Hepatocyte (in vitro differentiated cells): ENCODE data around the gene LIMS2. TPM values are rescaled to one million over a fixed set of nuclear protein-coding genes. Genes with fewer than 3 reads are reported as not detected.

Experiments
- DNase-seq: peaks from one replicate; pipeline ENCODE4 v3.0.0-alpha.2; 2016; ENCODE audit warnings: low spot score
- H2AFZ ChIP-seq: fragments of 200-600 bp; sonication (generic); 2 replicates; pipeline ENCODE4 v1.6.0; 2016; ENCODE audit warnings: antibody characterized with exemption, mild to moderate bottlenecking
- H3K27ac ChIP-seq: fragments of 200-600 bp; sonication (generic); 2 replicates; pipeline ENCODE4 v1.5.1; 2016; ENCODE audit warnings: mild to moderate bottlenecking
- H3K27me3 ChIP-seq: fragments of 200-600 bp; sonication (generic); 2 replicates; pipeline ENCODE4 v1.6.1; 2016
- H3K36me3 ChIP-seq: fragments of 200-600 bp; sonication (generic); replicated peaks from 2 replicates; pipeline ENCODE4 v1.5.1; 2016; ENCODE audit warnings: low read depth; ENCODE audit not compliant: insufficient read depth
- H3K4me1 ChIP-seq: fragments of 200-600 bp; sonication (generic); 2 replicates; pipeline ENCODE4 v1.5.1; 2016; ENCODE audit warnings: mild to moderate bottlenecking, moderate library complexity; ENCODE audit not compliant: insufficient read depth
- H3K4me2 ChIP-seq: fragments of 200-600 bp; sonication (generic); 2 replicates; pipeline ENCODE4 v1.6.0; 2016
- H3K4me3 ChIP-seq: fragments of 200-600 bp; sonication (generic); 2 replicates; pipeline ENCODE4 v1.5.1; 2016; ENCODE audit warnings: mild to moderate bottlenecking
- H3K79me2 ChIP-seq: fragments of 200-600 bp; sonication (generic); 2 replicates; pipeline ENCODE4 v1.6.0; 2017; ENCODE audit warnings: mild to moderate bottlenecking
- H3K9me2 ChIP-seq: fragments of 200-600 bp; sonication (generic); replicated peaks from 2 replicates; pipeline ENCODE4 v1.6.0; 2017; ENCODE audit warnings: mild to moderate bottlenecking; ENCODE audit not compliant: insufficient read depth
- H3K9me3 ChIP-seq: fragments of 200-600 bp; sonication (generic); 2 replicates; pipeline ENCODE4 v1.5.1; 2016; ENCODE audit warnings: low read depth, mild to moderate bottlenecking
- H4K20me1 ChIP-seq: fragments of 200-600 bp; sonication (generic); 2 replicates; pipeline ENCODE4 v1.6.0; 2016; ENCODE audit warnings: mild to moderate bottlenecking; ENCODE audit not compliant: insufficient read depth, poor library complexity, severe bottlenecking
- CTCF ChIP-seq: fragments of 200-600 bp; sonication (generic); IDR thresholded peaks from 2 replicates; pipeline ENCODE4 v1.5.1; 2016; ENCODE audit warnings: antibody characterized with exemption, mild to moderate bottlenecking; ENCODE audit not compliant: poor library complexity
- EZH2 ChIP-seq: fragments of 200-600 bp; sonication (generic); IDR thresholded peaks from 2 replicates; pipeline ENCODE4 v1.6.1; 2016; ENCODE audit warnings: antibody characterized with exemption, mild to moderate bottlenecking, borderline replicate concordance
- EZH2phosphoT487 ChIP-seq: fragments of 200-600 bp; sonication (generic); IDR thresholded peaks from one replicate; pipeline ENCODE4 v1.6.1; 2018; ENCODE audit warnings: antibody characterized with exemption, mild to moderate bottlenecking, low read depth, moderate library complexity; ENCODE audit not compliant: unreplicated experiment, severe bottlenecking
- WGBS: methylation state at CpG from one replicate; pipeline ENCODE4 v1.1.6; 2016; ENCODE audit warnings: low lambda C conversion rate; ENCODE audit errors: missing lambda C conversion rate; 5-methylcytosine and 5-hydroxymethylcytosine counted together
- polyA plus RNA-seq: library from polyadenylated mRNA; unstranded; fragments of >200 nt; fragmentation: Nextera tagmentation; extraction: Ambion mirVana; gene quantifications from 2 replicates; pipeline ENCODE4 v1.2.1, GENCODE V29; 2016
- total RNA-seq: library from RNA; depleted of rRNA; stranded (reverse); fragments of >200 nt; gene quantifications from 2 replicates; pipeline ENCODE4 v1.2.3, GENCODE V29; 2014

The LIMS2 gene
- total and polyA plus RNA-seq, 2 experiments from 2014 or later: 4.0 to 8.3 TPM

DNA sequence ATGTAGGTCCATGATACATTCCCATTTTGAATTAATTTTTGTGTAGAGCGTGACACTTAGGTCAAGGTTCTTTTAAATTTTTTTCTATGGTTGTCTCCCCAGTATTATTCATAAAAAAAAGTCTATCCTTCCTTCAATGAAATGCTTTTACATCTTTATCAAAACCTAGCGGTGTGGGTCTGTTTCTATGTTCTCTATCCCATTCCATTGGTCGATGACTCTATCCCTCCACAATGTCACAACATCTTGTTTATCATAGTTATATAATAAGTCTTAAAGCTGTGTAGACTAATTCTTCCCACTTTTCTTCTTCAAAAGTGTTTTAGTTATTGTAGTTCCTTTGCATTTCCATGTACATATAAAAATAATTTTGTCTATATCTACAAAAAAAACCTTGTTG lies 76.6 kb downstream of the LIMS2 start:
- Histone ChIP-seq H3K79me2 (no peaks in the 10 kb centered on the region), H4K20me1 (no peaks in the 10 kb centered on the region), H3K27me3 (no peaks in the 10 kb centered on the region), H2AFZ (no peak overlapping the region), H3K27ac (no peak overlapping the region), H3K4me1 (no peaks in the 10 kb centered on the region), H3K9me3 (no peaks in the 10 kb centered on the region), H3K36me3 (no peaks in the 10 kb centered on the region), H3K9me2 (no peaks in the 10 kb centered on the region), H3K4me2 (no peak overlapping the region), H3K4me3 (no peak overlapping the region)
- no peak for DNase-seq
- 91% methylated on average over 3 of the region's 3 CpGs for WGBS
- TF ChIP-seq CTCF (no peak), EZH2phosphoT487 (no peak), EZH2 (no peak)

GRCh38 chr2:127597984-127598380 lies 77.3 kb downstream of the LIMS2 start:
- Histone ChIP-seq H3K9me2 (no peaks in the 10 kb centered on the region), H3K4me3 (no peak overlapping the region), H3K27ac (no peak overlapping the region), H3K4me2 (no peak overlapping the region), H3K9me3 (no peaks in the 10 kb centered on the region), H3K4me1 (no peaks in the 10 kb centered on the region), H4K20me1 (no peaks in the 10 kb centered on the region), H3K27me3 (no peaks in the 10 kb centered on the region), H2AFZ (no peak overlapping the region), H3K79me2 (no peaks in the 10 kb centered on the region), H3K36me3 (no peaks in the 10 kb centered on the region)
- TF ChIP-seq EZH2phosphoT487 (no peak), EZH2 (no peak), CTCF (no peak)
- DNase-seq: no peak
- 90% methylated on average over 4 of the region's 4 CpGs for WGBS

GRCh38 chr2:127597046-127597983 lies 78.0 kb downstream of the LIMS2 start:
- no peak overlapping the region for H3K4me2 ChIP-seq
- no peaks in the 10 kb centered on the region for H3K9me3 ChIP-seq
- TF ChIP-seq EZH2: no peak
- TF ChIP-seq CTCF: no peak
- no peak for TF ChIP-seq EZH2phosphoT487
- no peaks in the 10 kb centered on the region for H3K79me2 ChIP-seq
- no peaks in the 10 kb centered on the region for H3K4me1 ChIP-seq
- DNase-seq: no peak
- no peaks in the 10 kb centered on the region for H3K36me3 ChIP-seq
- H2AFZ ChIP-seq: no peak overlapping the region
- H4K20me1 ChIP-seq: no peaks in the 10 kb centered on the region
- 89% methylated on average over 17 of the region's 17 CpGs for WGBS
- H3K27ac ChIP-seq: no peak overlapping the region
- H3K4me3 ChIP-seq: no peak overlapping the region
- no peaks in the 10 kb centered on the region for H3K9me2 ChIP-seq
- H3K27me3 ChIP-seq: no peaks in the 10 kb centered on the region
